OCI-LY3 (cell line): ENCODE data around the gene UST.
"Not testable (repeated sequence)": the region's sequence is repeated elsewhere in the genome, so short reads cannot be mapped to it uniquely, and the experiment has no call there.

Source experiments
- H2AFZ ChIP-seq: fragments of 200-600, 300-600 bp; shearing (Covaris generic); 2 replicates; pipeline ENCODE4 v1.6.0; 2014; ENCODE audit warnings: antibody characterized with exemption, low read depth, low read length
- H3K27ac ChIP-seq: fragments of 200-600, 300-600 bp; sonication (generic); 2 replicates; pipeline ENCODE4 v1.5.1; 2014; ENCODE audit warnings: mild to moderate bottlenecking, low read length, moderate library complexity, mixed read lengths
- H3K27me3 ChIP-seq: fragments of 200-600, 300-600 bp; sonication (generic); 2 replicates; pipeline ENCODE4 v1.6.1; 2014; ENCODE audit warnings: low read depth, low read length, mixed read lengths
- H3K36me3 ChIP-seq: fragments of 200-600, 300-600 bp; sonication (generic); replicated peaks from 2 replicates; pipeline ENCODE3; 2014; ENCODE audit warnings: low read depth, low read length, mixed read lengths
- H3K4me1 ChIP-seq: fragments of 300-600, 200-600 bp; sonication (generic); 2 replicates; pipeline ENCODE4 v1.6.1; 2014; ENCODE audit warnings: low read length, mixed read lengths
- H3K4me2 ChIP-seq: fragments of 200-600, 300-600 bp; sonication (generic); 2 replicates; pipeline ENCODE4 v1.6.1; 2014; ENCODE audit warnings: low read length, mixed read lengths
- H3K4me3 ChIP-seq: fragments of 300-600, 200-600 bp; sonication (generic); 2 replicates; pipeline ENCODE4 v1.5.1; 2014; ENCODE audit warnings: antibody characterized with exemption, mild to moderate bottlenecking, low read length, moderate library complexity
- H3K79me2 ChIP-seq: fragments of 300-600, 200-600 bp; shearing (Covaris generic); 2 replicates; pipeline ENCODE4 v1.6.1; 2014; ENCODE audit warnings: mild to moderate bottlenecking, low read length, mixed read lengths
- H3K9ac ChIP-seq: fragments of 300-600, 200-600 bp; shearing (Covaris generic); 2 replicates; pipeline ENCODE4 v1.6.0; 2014; ENCODE audit warnings: mild to moderate bottlenecking, low read length, moderate library complexity
- H3K9me3 ChIP-seq: fragments of 200-600, 300-600 bp; shearing (Covaris generic); 2 replicates; pipeline ENCODE4 v1.6.1; 2014; ENCODE audit warnings: low read length, mixed read lengths; ENCODE audit not compliant: insufficient read depth
- H4K20me1 ChIP-seq: fragments of 200-600, 300-600 bp; sonication (generic); 2 replicates; pipeline ENCODE4 v1.6.1; 2016; ENCODE audit warnings: low read length, mixed read lengths; ENCODE audit not compliant: insufficient read depth
- CTCF ChIP-seq: fragments of 200-600, 300-600 bp; sonication (generic); IDR thresholded peaks from 2 replicates; pipeline ENCODE4 v1.5.1; 2014; ENCODE audit warnings: antibody characterized with exemption, low read length, low read depth
- EZH2phosphoT487 ChIP-seq: fragments of 200-600 bp; shearing (Covaris generic); IDR thresholded peaks from 2 replicates; pipeline ENCODE4 v1.6.1; 2018; ENCODE audit warnings: antibody characterized with exemption, mixed run types, low read depth

Gene UST

GRCh38 chr6:148845464-148845863, 98.6 kb downstream of the UST start:
- Histone ChIP-seq H3K4me1 (peaks cover 27% of the 10 kb centered on the region), H3K79me2 (no peaks in the 10 kb centered on the region; the same call in 1 of the 2 replicates), H3K4me3 (no peak overlapping the region), H3K36me3 (no peaks in the 10 kb centered on the region), H4K20me1 (no peaks in the 10 kb centered on the region), H3K9me3 (no peaks in the 10 kb centered on the region), H3K27me3 (no peaks in the 10 kb centered on the region), H3K9ac (no peak overlapping the region), H2AFZ (no peak overlapping the region), H3K4me2 (no peak overlapping the region), H3K27ac (no peak overlapping the region)
- no peak for TF ChIP-seq EZH2phosphoT487
- no peak for TF ChIP-seq CTCF

GRCh38 chr6:148846778-148847761, 100.2 kb downstream of the UST start:
- Histone ChIP-seq H3K4me1 (peaks cover 27% of the 10 kb centered on the region), H3K27ac (no peak overlapping the region), H4K20me1 (no peaks in the 10 kb centered on the region), H3K4me2 (peak overlapping the region; percentile 16; the same call in 1 of the 2 replicates), H3K27me3 (no peaks in the 10 kb centered on the region), H2AFZ (no peak overlapping the region), H3K36me3 (no peaks in the 10 kb centered on the region), H3K79me2 (no peaks in the 10 kb centered on the region), H3K4me3 (no peak overlapping the region), H3K9ac (no peak overlapping the region), H3K9me3 (no peaks in the 10 kb centered on the region)
- TF ChIP-seq CTCF, result no peak
- no peak for TF ChIP-seq EZH2phosphoT487

GRCh38 chr6:148848915-148849314, 102.1 kb downstream of the UST start:
- Histone ChIP-seq H3K79me2 (no peaks in the 10 kb centered on the region), H3K9ac (no peak overlapping the region)
- no peak for TF ChIP-seq CTCF
- TF ChIP-seq EZH2phosphoT487, result no peak

GRCh38 chr6:148849449-148849848, 102.6 kb downstream of the UST start:
- H3K4me2 ChIP-seq, H3K27ac ChIP-seq, H2AFZ ChIP-seq, H4K20me1 ChIP-seq, H3K9ac ChIP-seq, H3K9me3 ChIP-seq, H3K4me3 ChIP-seq, H3K27me3 ChIP-seq, H3K79me2 ChIP-seq, H3K36me3 ChIP-seq: not testable (repeated sequence)
- peaks cover 19% of the 10 kb centered on the region for H3K4me1 ChIP-seq

More at GRCh38 chr6:148848915-148849314, 102.1 kb downstream of the UST start:
- Histone ChIP-seq H3K9me3 (no peaks in the 10 kb centered on the region), H2AFZ (no peak overlapping the region), H3K4me1 (peaks cover 19% of the 10 kb centered on the region), H3K27me3 (no peaks in the 10 kb centered on the region), H3K4me2 (no peak overlapping the region), H3K4me3 (no peak overlapping the region), H3K36me3 (no peaks in the 10 kb centered on the region), H3K27ac (no peak overlapping the region), H4K20me1 (no peaks in the 10 kb centered on the region)
